Esophagus muscularis mucosa (tissue), 4 donors: ENCODE data around the gene RPLP2. TPM values are rescaled to one million over a fixed set of nuclear protein-coding genes. Genes with fewer than 3 reads are reported as not detected.

Source experiments
- DNase-seq: peaks from one replicate; pipeline ENCODE4 v3.0.0-alpha.2; 2017; ENCODE audit errors: extremely low spot score
- H3K27ac ChIP-seq, 4 donors: fragments of 200-600 bp; sonication (generic); replicated peaks in 1 of 4; 1 replicate in 3 of 4; 2 replicates in 1 of 4; pipeline ENCODE4 v1.5.1; 2016 to 2019; ENCODE audit warnings: mild to moderate bottlenecking in 1 of 4
- H3K27me3 ChIP-seq, 4 donors: fragments of 200-600 bp; sonication (generic); one replicate each; pipeline versions ENCODE4 v1.5.1 to v1.6.0; 2016 to 2019
- H3K36me3 ChIP-seq, 4 donors: fragments of 200-600 bp; sonication (generic); one replicate each; pipeline ENCODE4 v1.5.1; 2016 to 2019
- H3K4me1 ChIP-seq, 4 donors: fragments of 200-600 bp; sonication (generic); one replicate each; pipeline ENCODE4 v1.5.1; 2016 to 2019
- H3K4me3 ChIP-seq, 4 donors: fragments of 200-600 bp; sonication (generic); 1 replicate in 2 of 4; 2 replicates in 2 of 4; pipeline ENCODE4 v1.5.1; 2016 to 2019; ENCODE audit warnings: mild to moderate bottlenecking in 4 of 4, moderate library complexity in 1 of 4
- H3K9me3 ChIP-seq, 4 donors: fragments of 200-600 bp; sonication (generic); 1 replicate in 3 of 4; 2 replicates in 1 of 4; pipeline ENCODE4 v1.5.1; 2016 to 2019
- CTCF ChIP-seq, 3 experiments: fragments of 200-600 bp in 2 of 3; fragments of 450-650 bp in 1 of 3; sonication (generic) in 2 of 3; IDR thresholded peaks; one replicate each; pipeline ENCODE4 v1.5.1; 2017 to 2019; ENCODE audit warnings: antibody characterized with exemption in 3 of 3, mild to moderate bottlenecking in 2 of 3, moderate library complexity in 1 of 3
- EP300 ChIP-seq: sonication (generic); formaldehyde crosslinking; IDR thresholded peaks from one replicate; pipeline ENCODE4 v1.6.1; 2017; ENCODE audit warnings: antibody characterized with exemption
- POLR2A ChIP-seq: fragments of 450-650 bp; IDR thresholded peaks from one replicate; pipeline ENCODE4 v1.6.1; 2017; ENCODE audit warnings: antibody characterized with exemption, moderate library complexity, mild to moderate bottlenecking, low read depth
- POLR2AphosphoS5 ChIP-seq, 2 donors: sonication (generic); formaldehyde crosslinking; IDR thresholded peaks; one replicate each; pipeline ENCODE4 v1.6.1; 2017; ENCODE audit warnings: antibody characterized with exemption in 2 of 2
- WGBS: methylation state at CpG from one replicate; pipeline ENCODE4 v1.1.5; 2018; 5-methylcytosine and 5-hydroxymethylcytosine counted together
- intact Hi-C: fragments of 100-400 bp; cut with DNase I; formaldehyde crosslinking; loops from one replicate; pipeline ENCODE4 v1.15.1; 2023
- total RNA-seq, 4 donors: library from RNA; depleted of rRNA; stranded (reverse); fragments of >200 nt; gene quantifications; one replicate each; pipeline versions ENCODE4 v1.1.0 to v1.2.1, GENCODE V29; 2016

Gene RPLP2
- total RNA-seq, 4 donors from 2014 or later, result 318 to 813 (median 686) TPM

- 74% methylated on average over 17 of the region's 36 CpGs for WGBS
- Histone ChIP-seq H3K27ac (peak overlapping the region; percentile 89 to 99 (median 96)), H3K36me3 (peaks cover 24 to 27% (median 26%) of the 10 kb centered on the region in 4 donors), H3K27me3 (no peaks in the 10 kb centered on the region), H3K4me1 (peaks cover 44 to 66% (median 59%) of the 10 kb centered on the region in 4 donors), H3K4me3 (peak overlapping the region; percentile 87 to 98 (median 90)), H3K9me3 (no peaks in the 10 kb centered on the region)
- DNase-seq, result no peak
- TF ChIP-seq POLR2A (no peak), EP300 (no peak)
- intact Hi-C loops, result no loop called here
These were observed 1.1 kb upstream of the RPLP2 start for GRCh38 chr11:808427-809286.

GRCh38 chr11:810040-810567, 337 bp downstream of the RPLP2 start:
- Histone ChIP-seq H3K9me3 (no peaks in the 10 kb centered on the region), H3K27me3 (no peaks in the 10 kb centered on the region), H3K36me3 (peaks cover 24 to 41% (median 37%) of the 10 kb centered on the region in 4 donors), H3K4me3 (peak overlapping the region; percentile 87 to 98 (median 90)), H3K27ac (peak overlapping the region; percentile 89 to 99 (median 96)), H3K4me1 (peaks cover 31 to 51% (median 45%) of the 10 kb centered on the region in 4 donors)
- intact Hi-C loops, result no loop called here
- no peak for DNase-seq
- TF ChIP-seq POLR2A, result no peak
- peak in 2 of 3 experiments; percentile 7 to 10 for TF ChIP-seq CTCF (IDR thresholded peaks at IDR 0.05)
- WGBS, result under 1% methylated on average over 23 of the region's 55 CpGs

GRCh38 chr11:811446-812245, 1.9 kb downstream of the RPLP2 start:
- no peak for DNase-seq
- H3K9me3 ChIP-seq, result no peaks in the 10 kb centered on the region
- H3K27ac ChIP-seq, result peak overlapping the region in 3 of 4 donors; percentile 6 to 99 (median 96)
- H3K4me3 ChIP-seq, result peak overlapping the region in 3 of 4 donors; percentile 87 to 98 (median 92)
- intact Hi-C loops, result no loop called here
- WGBS, result 74% methylated on average over 11 of the region's 14 CpGs
- no peaks in the 10 kb centered on the region for H3K27me3 ChIP-seq
- H3K36me3 ChIP-seq, result peaks cover 24 to 45% (median 40%) of the 10 kb centered on the region in 4 donors
- H3K4me1 ChIP-seq, result peaks cover 26 to 39% (median 35%) of the 10 kb centered on the region in 4 donors
- TF ChIP-seq CTCF (IDR thresholded peaks at IDR 0.05), result no peak
- no peak for TF ChIP-seq EP300
- TF ChIP-seq POLR2AphosphoS5 (IDR thresholded peaks at IDR 0.05), result no peak
- TF ChIP-seq POLR2A, result no peak

GRCh38 chr11:812390-812789, 2.6 kb downstream of the RPLP2 start:
- Histone ChIP-seq H3K4me3 (no peak overlapping the region), H3K9me3 (no peaks in the 10 kb centered on the region), H3K36me3 (peaks cover 24 to 45% (median 40%) of the 10 kb centered on the region in 4 donors), H3K4me1 (peaks cover 26 to 39% (median 35%) of the 10 kb centered on the region in 4 donors), H3K27me3 (no peaks in the 10 kb centered on the region), H3K27ac (no peak overlapping the region)
- TF ChIP-seq CTCF (IDR thresholded peaks at IDR 0.05) (no peak), EP300 (no peak), POLR2AphosphoS5 (IDR thresholded peaks at IDR 0.05) (no peak), POLR2A (no peak)
- DNase-seq, result no peak
- whole genome bisulfite sequencing, result 78% methylated on average over 2 of the region's 3 CpGs
- intact Hi-C loops, result no loop called here
